Measurements from ENCODE around the gene MRPL10. TPM values are rescaled to one million over a fixed set of nuclear protein-coding genes. Genes with fewer than 3 reads are reported as not detected.

Gene MRPL10
- total and polyA plus RNA-seq, 8 donors: 7.8 to 85.2 (median 31.4) TPM

DNA sequence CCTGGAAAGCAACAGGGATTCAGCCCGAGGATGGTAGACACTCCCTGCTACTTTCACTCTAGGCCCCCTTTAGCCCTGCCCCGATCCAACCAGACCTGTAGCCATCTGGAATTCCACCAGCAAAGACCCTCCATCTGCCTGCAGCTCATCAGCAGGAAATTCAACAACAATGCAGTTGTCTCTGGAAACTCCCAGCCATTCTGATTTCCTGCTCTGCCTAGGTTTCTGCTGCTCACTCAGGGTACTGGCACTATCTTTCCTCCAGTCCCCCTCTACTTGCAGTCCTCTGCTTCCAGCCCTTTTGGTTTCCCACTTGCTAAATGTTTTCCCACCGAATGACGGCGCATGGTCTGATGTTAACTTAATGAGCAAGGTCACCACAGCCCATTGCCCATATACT, 22.3 kb upstream of the MRPL10 start:
- Histone ChIP-seq H3K4me1 (peaks cover 16 to 25% (median 20%) of the 10 kb centered on the region in 4 donors), H3K27me3 (peaks cover 20 to 99% (median 88%) of the 10 kb centered on the region in 3 donors), H3K27ac (no peak overlapping the region), H3K4me3 (no peak overlapping the region), H3K9me3 (no peaks in the 10 kb centered on the region), H3K36me3 (no peaks in the 10 kb centered on the region)
- intact Hi-C loops (cut with DNase I; ENCODE audit: low total_unique reads): no loop called here
- 34 to 45% (median 42%) methylated on average over 5 of the region's 5 CpGs for whole genome bisulfite sequencing, 5 donors
- TF ChIP-seq EP300 (IDR thresholded peaks at IDR 0.05) (no peak), POLR2A (IDR thresholded peaks at IDR 0.05) (no peak), POLR2AphosphoS5 (IDR thresholded peaks at IDR 0.05) (no peak)
- TF ChIP-seq, protein P1, sequence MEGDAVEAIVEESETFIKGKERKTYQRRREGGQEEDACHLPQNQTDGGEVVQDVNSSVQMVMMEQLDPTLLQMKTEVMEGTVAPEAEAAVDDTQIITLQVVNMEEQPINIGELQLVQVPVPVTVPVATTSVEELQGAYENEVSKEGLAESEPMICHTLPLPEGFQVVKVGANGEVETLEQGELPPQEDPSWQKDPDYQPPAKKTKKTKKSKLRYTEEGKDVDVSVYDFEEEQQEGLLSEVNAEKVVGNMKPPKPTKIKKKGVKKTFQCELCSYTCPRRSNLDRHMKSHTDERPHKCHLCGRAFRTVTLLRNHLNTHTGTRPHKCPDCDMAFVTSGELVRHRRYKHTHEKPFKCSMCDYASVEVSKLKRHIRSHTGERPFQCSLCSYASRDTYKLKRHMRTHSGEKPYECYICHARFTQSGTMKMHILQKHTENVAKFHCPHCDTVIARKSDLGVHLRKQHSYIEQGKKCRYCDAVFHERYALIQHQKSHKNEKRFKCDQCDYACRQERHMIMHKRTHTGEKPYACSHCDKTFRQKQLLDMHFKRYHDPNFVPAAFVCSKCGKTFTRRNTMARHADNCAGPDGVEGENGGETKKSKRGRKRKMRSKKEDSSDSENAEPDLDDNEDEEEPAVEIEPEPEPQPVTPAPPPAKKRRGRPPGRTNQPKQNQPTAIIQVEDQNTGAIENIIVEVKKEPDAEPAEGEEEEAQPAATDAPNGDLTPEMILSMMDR (IDR thresholded peaks at IDR 0.05): no peak
- no peak for DNase-seq

DNA sequence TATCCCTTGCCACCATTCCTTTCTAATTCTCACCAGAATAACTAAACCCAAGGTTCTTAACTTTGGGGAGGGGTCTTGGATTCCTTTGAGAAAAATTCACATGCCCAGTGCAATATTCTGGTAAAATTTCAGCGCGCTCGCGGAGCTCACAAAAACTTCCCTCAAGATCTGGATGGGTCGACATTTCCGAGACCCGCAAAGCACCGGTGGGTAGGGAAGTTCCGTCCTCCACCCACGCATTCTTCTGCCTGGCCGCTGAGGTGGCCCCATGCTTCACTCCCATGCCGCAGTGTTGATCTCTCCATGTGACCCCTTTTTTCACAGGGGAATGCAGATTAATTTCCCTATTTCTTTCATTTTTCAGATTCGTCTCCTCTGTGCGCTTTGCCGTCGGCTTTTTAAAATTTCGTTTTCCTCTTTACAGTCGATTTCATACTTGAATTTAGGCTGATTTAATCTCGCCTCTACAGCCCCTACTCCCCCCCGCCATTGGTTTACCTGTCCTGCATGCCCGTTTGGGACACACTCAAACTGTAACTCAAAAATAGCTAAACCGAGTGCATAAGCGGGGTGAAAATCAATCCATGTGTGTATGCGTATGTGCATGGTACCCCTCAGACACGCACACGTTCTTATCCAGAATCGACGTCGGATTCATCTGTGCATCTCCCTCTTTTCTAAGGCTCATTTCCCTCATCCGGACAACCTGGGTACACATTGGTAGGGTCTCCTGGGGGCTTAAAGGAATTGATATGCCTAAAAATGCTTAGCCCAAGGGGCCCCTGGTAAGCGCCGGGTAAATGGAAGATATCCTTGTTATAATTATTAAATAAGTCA, 21.0 kb upstream of the MRPL10 start:
- H3K9me3 ChIP-seq: no peaks in the 10 kb centered on the region
- no peak overlapping the region for H3K27ac ChIP-seq
- 19 to 41% (median 23%) methylated on average over 32 of the region's 32 CpGs for WGBS, 5 donors
- intact Hi-C loops (cut with DNase I; ENCODE audit: low total_unique reads): no loop called here
- DNase-seq: peak in 1 of 2 donors; percentile 25
- H3K27me3 ChIP-seq: peaks cover 33 to 100% (median 96%) of the 10 kb centered on the region in 3 donors
- H3K4me3 ChIP-seq: no peak overlapping the region
- peaks cover 24 to 34% (median 28%) of the 10 kb centered on the region in 4 donors for H3K4me1 ChIP-seq
- TF ChIP-seq POLR2A (IDR thresholded peaks at IDR 0.05) (no peak), EP300 (IDR thresholded peaks at IDR 0.05) (no peak), POLR2AphosphoS5 (IDR thresholded peaks at IDR 0.05) (no peak)
- TF ChIP-seq, protein P1 (IDR thresholded peaks at IDR 0.05): no peak
- no peaks in the 10 kb centered on the region for H3K36me3 ChIP-seq

DNA sequence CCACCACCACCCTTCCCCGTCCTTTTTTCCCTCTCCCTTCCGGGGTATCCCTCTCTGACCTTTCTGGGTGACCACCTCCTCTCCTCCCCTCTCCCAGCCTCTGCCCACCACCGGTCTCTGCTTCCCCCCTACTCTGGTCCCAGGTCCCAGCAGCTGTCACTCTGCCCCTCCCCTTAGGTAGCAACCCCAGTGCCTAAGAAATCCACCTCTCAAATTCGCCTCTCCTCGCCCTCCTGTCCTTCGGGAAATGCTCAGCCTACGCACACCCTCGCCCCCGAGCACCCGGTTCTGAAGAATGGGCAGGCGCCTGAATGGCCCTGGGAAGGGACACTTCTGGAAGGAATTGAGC, 20.4 kb upstream of the MRPL10 start:
- 20 to 34% (median 34%) methylated on average over 10 to 11 of the region's 11 CpGs for WGBS, 5 donors
- Histone ChIP-seq H3K4me1 (peaks cover 27 to 40% (median 33%) of the 10 kb centered on the region in 4 donors), H3K36me3 (no peaks in the 10 kb centered on the region), H3K27me3 (peaks cover 36 to 100% (median 97%) of the 10 kb centered on the region in 3 donors), H3K4me3 (peak overlapping the region in 1 of 4 donors; percentile 54), H3K27ac (no peak overlapping the region), H3K9me3 (no peaks in the 10 kb centered on the region)
- intact Hi-C loops (cut with DNase I; ENCODE audit: low total_unique reads): no loop called here
- TF ChIP-seq EP300 (IDR thresholded peaks at IDR 0.05) (no peak), POLR2AphosphoS5 (IDR thresholded peaks at IDR 0.05) (no peak), POLR2A (IDR thresholded peaks at IDR 0.05) (no peak)
- TF ChIP-seq, protein P1 (IDR thresholded peaks at IDR 0.05): no peak
- no peak for DNase-seq

DNA sequence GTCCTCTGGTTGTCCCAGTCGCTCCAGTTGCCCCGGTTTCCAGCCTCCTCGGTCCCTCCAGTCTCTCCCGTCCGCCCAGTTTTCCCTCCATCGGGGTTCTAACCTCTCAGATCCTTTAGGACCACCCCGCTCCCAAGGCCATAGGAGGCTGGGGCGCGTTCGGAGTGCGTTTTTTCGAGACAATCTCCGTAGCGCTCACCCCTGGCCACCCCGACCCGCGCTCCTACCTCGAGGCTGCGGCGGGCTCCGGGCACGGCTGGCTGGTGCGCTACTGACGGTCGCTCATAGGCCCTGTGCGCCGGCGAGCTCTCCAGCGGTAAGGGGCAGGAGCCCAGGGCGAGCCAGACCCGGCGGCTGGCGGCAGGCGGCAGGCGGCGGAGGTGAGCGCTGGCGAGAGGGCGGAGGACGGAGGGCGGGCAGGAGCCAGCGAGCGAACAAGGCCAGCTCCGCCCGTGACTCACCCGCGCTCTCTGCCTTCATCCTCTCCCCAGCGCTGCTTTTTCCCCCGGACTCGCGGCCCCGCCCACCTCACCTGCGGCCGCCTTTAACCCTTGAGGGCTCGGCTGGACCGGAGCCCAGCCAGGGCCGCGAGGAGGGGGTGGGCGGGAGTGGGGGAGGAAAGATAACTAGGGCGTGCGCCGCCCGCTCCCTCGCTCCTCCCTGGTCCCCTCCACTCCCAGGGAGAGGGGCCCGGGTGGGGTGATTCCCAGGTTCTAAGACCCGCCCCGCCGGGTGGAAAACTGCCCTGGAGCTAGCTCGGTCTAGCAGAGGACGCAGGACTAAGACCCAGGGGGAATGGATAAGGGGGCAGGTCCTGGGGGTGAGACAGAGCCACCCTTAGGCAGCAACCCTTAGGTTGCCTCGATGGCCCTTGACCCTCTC, 19.6 kb upstream of the MRPL10 start, which contains the start of gene SP6:
Gene SP6 (minus strand): TSS at position 472 of the 882 bp plus-strand sequence. CDS start 2,734 bp downstream, outside the sequence.
- Histone ChIP-seq H3K9me3 (no peaks in the 10 kb centered on the region), H3K36me3 (no peaks in the 10 kb centered on the region), H3K4me1 (peaks cover 27 to 41% (median 35%) of the 10 kb centered on the region in 4 donors), H3K27me3 (peaks cover 36 to 100% (median 98%) of the 10 kb centered on the region in 3 donors), H3K4me3 (peak within 1 kb of the TSS; percentile 35 to 54 (median 37)), H3K27ac (peak within 1 kb of the TSS in 3 of 5 donors; percentile 44 to 55 (median 47))
- 1 to 7% (median 3%) methylated on average over 32 to 71 of the region's 71 CpGs for WGBS, 5 donors
- TF ChIP-seq, protein P1 (IDR thresholded peaks at IDR 0.05): peak in 2 of 7 experiments; percentile 10 to 25
- TF ChIP-seq EP300 (IDR thresholded peaks at IDR 0.05) (no peak), POLR2AphosphoS5 (IDR thresholded peaks at IDR 0.05) (peak in 2 of 3 donors; percentile 66 to 77), POLR2A (IDR thresholded peaks at IDR 0.05) (no peak)
- peak; percentile 91 to 94 for DNase-seq
- intact Hi-C loops (cut with DNase I; ENCODE audit: low total_unique reads): no loop called here
